Panc1 (cell line): Measurements from ENCODE around the gene CDYL2.

Source experiments
- CTCF ChIP-seq: fragments of 450-650 bp; IDR thresholded peaks from 2 replicates; pipeline ENCODE4 v1.5.1; 2017; ENCODE audit warnings: mild to moderate bottlenecking
- POLR2AphosphoS5 ChIP-seq: IDR thresholded peaks from 2 replicates; pipeline ENCODE4 v1.6.1; 2012; ENCODE audit warnings: mild to moderate bottlenecking, low read depth, low read length, moderate library complexity
- REST ChIP-seq, 2 experiments: IDR thresholded peaks; 2 replicates each; pipeline ENCODE4 v1.6.1; 2011 to 2012; ENCODE audit warnings: low read depth in 2 of 2, control low read depth in 1 of 2, low read length in 1 of 2, mild to moderate bottlenecking in 1 of 2, moderate library complexity in 1 of 2; ENCODE audit not compliant: insufficient read depth in 1 of 2
- SIN3A ChIP-seq: IDR thresholded peaks from 2 replicates; pipeline ENCODE4 v1.6.1; 2012; ENCODE audit warnings: low read depth, mild to moderate bottlenecking, low read length, moderate library complexity, borderline replicate concordance; ENCODE audit not compliant: insufficient read depth
- TCF7L2 ChIP-seq: IDR thresholded peaks from 2 replicates; pipeline ENCODE4 v1.6.1; 2011; ENCODE audit warnings: mild to moderate bottlenecking, low read depth, low read length, inconsistent platforms

- TF ChIP-seq CTCF (no peak), REST (IDR thresholded peaks at IDR 0.05; ENCODE audit: insufficient read depth in 1 of 2, low read depth in 2 of 2, low read length in 1 of 2) (no peak), POLR2AphosphoS5 (no peak), TCF7L2 (no peak), SIN3A (no peak)
These were observed 136.5 kb downstream of the CDYL2 start for GRCh38 chr16:80667925-80668324.
